ENCODE measurements around the gene ZCWPW1. TPM values are rescaled to one million over a fixed set of nuclear protein-coding genes. Genes with fewer than 3 reads are reported as not detected.
A peak's percentile ranks its signal among the peaks of the same experiment; 100 is the strongest.

Gene ZCWPW1
- total and polyA plus RNA-seq, 10 of the 15 experiments (the other 5 are each of a cell fraction or from before 2014, with no cell fraction given), result 1.3 to 4.4 (median 3.7) TPM

- TF ChIP-seq ZBTB4 (CRISPR knock-in tag; IDR thresholded peaks at IDR 0.05) (no peak), EGR1 (IDR thresholded peaks at IDR 0.05; ENCODE audit: borderline replicate concordance in 1 of 2, low read depth in 2 of 2, low read length in 2 of 2) (peak in 1 of 2 experiments; percentile 77; a peak in 2 of 3 replicates), ZBED1 (IDR thresholded peaks at IDR 0.05; ENCODE audit: borderline replicate concordance) (no peak), SMAD1 (IDR thresholded peaks at IDR 0.05; ENCODE audit: low read depth, partially characterized antibody) (no peak), RBBP5 (conservative IDR thresholded peaks at IDR 0.05) (no peak), NFIC (IDR thresholded peaks at IDR 0.05; ENCODE audit: low read depth, low read length) (no peak), YBX1 (IDR thresholded peaks at IDR 0.05) (no peak), KLF5 (IDR thresholded peaks at IDR 0.05; ENCODE audit: partially characterized antibody) (peak; percentile 82), MYC (IDR thresholded peaks at IDR 0.05; ENCODE audit: insufficient read depth, insufficient read length, insufficient replicate concordance, low read length, severe bottlenecking) (no peak), HDAC6 (IDR thresholded peaks at IDR 0.05; ENCODE audit: unreplicated experiment) (peak; percentile 7), IRF4 (IDR thresholded peaks at IDR 0.05; ENCODE audit: low read depth, low read length) (no peak), HDAC2 (IDR thresholded peaks at IDR 0.05) (no peak), STAT1 (conservative IDR thresholded peaks at IDR 0.05) (no peak), ZNF217 (IDR thresholded peaks at IDR 0.05) (0 out of 2 replicates have a peak, but pooled peaks have one; percentile 37)
- TF ChIP-seq, protein P1, sequence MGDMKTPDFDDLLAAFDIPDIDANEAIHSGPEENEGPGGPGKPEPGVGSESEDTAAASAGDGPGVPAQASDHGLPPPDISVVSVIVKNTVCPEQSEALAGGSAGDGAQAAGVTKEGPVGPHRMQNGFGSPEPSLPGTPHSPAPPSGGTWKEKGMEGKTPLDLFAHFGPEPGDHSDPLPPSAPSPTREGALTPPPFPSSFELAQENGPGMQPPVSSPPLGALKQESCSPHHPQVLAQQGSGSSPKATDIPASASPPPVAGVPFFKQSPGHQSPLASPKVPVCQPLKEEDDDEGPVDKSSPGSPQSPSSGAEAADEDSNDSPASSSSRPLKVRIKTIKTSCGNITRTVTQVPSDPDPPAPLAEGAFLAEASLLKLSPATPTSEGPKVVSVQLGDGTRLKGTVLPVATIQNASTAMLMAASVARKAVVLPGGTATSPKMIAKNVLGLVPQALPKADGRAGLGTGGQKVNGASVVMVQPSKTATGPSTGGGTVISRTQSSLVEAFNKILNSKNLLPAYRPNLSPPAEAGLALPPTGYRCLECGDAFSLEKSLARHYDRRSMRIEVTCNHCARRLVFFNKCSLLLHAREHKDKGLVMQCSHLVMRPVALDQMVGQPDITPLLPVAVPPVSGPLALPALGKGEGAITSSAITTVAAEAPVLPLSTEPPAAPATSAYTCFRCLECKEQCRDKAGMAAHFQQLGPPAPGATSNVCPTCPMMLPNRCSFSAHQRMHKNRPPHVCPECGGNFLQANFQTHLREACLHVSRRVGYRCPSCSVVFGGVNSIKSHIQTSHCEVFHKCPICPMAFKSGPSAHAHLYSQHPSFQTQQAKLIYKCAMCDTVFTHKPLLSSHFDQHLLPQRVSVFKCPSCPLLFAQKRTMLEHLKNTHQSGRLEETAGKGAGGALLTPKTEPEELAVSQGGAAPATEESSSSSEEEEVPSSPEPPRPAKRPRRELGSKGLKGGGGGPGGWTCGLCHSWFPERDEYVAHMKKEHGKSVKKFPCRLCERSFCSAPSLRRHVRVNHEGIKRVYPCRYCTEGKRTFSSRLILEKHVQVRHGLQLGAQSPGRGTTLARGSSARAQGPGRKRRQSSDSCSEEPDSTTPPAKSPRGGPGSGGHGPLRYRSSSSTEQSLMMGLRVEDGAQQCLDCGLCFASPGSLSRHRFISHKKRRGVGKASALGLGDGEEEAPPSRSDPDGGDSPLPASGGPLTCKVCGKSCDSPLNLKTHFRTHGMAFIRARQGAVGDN (IDR thresholded peaks at IDR 0.05), result no peak
- TF ChIP-seq, protein P2, sequence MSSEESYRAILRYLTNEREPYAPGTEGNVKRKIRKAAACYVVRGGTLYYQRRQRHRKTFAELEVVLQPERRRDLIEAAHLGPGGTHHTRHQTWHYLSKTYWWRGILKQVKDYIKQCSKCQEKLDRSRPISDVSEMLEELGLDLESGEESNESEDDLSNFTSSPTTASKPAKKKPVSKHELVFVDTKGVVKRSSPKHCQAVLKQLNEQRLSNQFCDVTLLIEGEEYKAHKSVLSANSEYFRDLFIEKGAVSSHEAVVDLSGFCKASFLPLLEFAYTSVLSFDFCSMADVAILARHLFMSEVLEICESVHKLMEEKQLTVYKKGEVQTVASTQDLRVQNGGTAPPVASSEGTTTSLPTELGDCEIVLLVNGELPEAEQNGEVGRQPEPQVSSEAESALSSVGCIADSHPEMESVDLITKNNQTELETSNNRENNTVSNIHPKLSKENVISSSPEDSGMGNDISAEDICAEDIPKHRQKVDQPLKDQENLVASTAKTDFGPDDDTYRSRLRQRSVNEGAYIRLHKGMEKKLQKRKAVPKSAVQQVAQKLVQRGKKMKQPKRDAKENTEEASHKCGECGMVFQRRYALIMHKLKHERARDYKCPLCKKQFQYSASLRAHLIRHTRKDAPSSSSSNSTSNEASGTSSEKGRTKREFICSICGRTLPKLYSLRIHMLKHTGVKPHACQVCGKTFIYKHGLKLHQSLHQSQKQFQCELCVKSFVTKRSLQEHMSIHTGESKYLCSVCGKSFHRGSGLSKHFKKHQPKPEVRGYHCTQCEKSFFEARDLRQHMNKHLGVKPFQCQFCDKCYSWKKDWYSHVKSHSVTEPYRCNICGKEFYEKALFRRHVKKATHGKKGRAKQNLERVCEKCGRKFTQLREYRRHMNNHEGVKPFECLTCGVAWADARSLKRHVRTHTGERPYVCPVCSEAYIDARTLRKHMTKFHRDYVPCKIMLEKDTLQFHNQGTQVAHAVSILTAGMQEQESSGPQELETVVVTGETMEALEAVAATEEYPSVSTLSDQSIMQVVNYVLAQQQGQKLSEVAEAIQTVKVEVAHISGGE (CRISPR knock-in tag; IDR thresholded peaks at IDR 0.05), result no peak
- TF ChIP-seq, protein P3, sequence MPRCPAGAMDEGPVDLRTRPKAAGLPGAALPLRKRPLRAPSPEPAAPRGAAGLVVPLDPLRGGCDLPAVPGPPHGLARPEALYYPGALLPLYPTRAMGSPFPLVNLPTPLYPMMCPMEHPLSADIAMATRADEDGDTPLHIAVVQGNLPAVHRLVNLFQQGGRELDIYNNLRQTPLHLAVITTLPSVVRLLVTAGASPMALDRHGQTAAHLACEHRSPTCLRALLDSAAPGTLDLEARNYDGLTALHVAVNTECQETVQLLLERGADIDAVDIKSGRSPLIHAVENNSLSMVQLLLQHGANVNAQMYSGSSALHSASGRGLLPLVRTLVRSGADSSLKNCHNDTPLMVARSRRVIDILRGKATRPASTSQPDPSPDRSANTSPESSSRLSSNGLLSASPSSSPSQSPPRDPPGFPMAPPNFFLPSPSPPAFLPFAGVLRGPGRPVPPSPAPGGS (IDR thresholded peaks at IDR 0.05; ENCODE audit: borderline replicate concordance, insufficient read depth, low read depth, low read length, poor library complexity, severe bottlenecking), result peak; percentile 71
These were observed 1.4 kb upstream of the ZCWPW1 start, which contains the start of gene MEPCE (continued) for GRCh38 chr7:100429637-100430492.
